DOHH2 (cell line): ENCODE data around the gene FTCD.

Source experiments
- CTCF ChIP-seq: fragments of 200-600 bp; sonication (generic); IDR thresholded peaks from one replicate; pipeline ENCODE4 v1.5.1; 2014; ENCODE audit warnings: antibody characterized with exemption, mild to moderate bottlenecking, low read depth, low read length; ENCODE audit not compliant: poor library complexity, severe bottlenecking
- EZH2phosphoT487 ChIP-seq: fragments of 200-600 bp; sonication (generic); IDR thresholded peaks from 2 replicates; pipeline ENCODE4 v1.6.1; 2017; ENCODE audit warnings: borderline replicate concordance, mild to moderate bottlenecking, antibody characterized with exemption, low read length, moderate library complexity, mixed read lengths

- no peak for TF ChIP-seq CTCF
- TF ChIP-seq EZH2phosphoT487: no peak
Observed at GRCh38 chr21:46116189-46116775, 39.1 kb downstream of the FTCD start.
